Motor neuron (in vitro differentiated cells): ENCODE data around the gene MSL2. TPM values are rescaled to one million over a fixed set of nuclear protein-coding genes. Genes with fewer than 3 reads are reported as not detected.
A peak's percentile ranks its signal among the peaks of the same experiment; 100 is the strongest.
"Not testable (repeated sequence)": the region's sequence is repeated elsewhere in the genome, so short reads cannot be mapped to it uniquely, and the experiment has no call there.

Source experiments
- ATAC-seq, 8 experiments: fragments of 200-7000 bp; cut with Tn5 transposase; replicated peaks in 6 of 8; 2 replicates each; pipeline ENCODE4 v1.8.0; 2021; ENCODE audit warnings: mild to moderate bottlenecking in 8 of 8, moderate library complexity in 8 of 8
- H3K27ac ChIP-seq, 2 donors: fragments of 250-450 bp; sonication (Bioruptor Pico); 2 replicates each; pipeline ENCODE4 v1.9.0; 2021; ENCODE audit warnings: antibody characterized with exemption in 2 of 2, mild to moderate bottlenecking in 2 of 2, moderate library complexity in 1 of 2
- H3K4me1 ChIP-seq, 2 donors: fragments of 250-450 bp; sonication (Bioruptor Pico); replicated peaks in 1 of 2; 2 replicates each; pipeline ENCODE4 v1.6.1; 2021; ENCODE audit warnings: antibody characterized with exemption in 2 of 2, mild to moderate bottlenecking in 2 of 2, moderate library complexity in 1 of 2
- H3K4me3 ChIP-seq, 5 donors: fragments of 250-450 bp; sonication (Bioruptor Pico); 2 replicates each; pipeline ENCODE4 v1.9.0; 2021; ENCODE audit warnings: antibody characterized with exemption in 5 of 5, mild to moderate bottlenecking in 5 of 5, moderate library complexity in 4 of 5
- WGBS, 10 experiments: fragments of 450-650 bp; shearing (Covaris generic); methylation state at CpG; one replicate each; pipeline ENCODE4 v1.0.0; 2022; 5-methylcytosine and 5-hydroxymethylcytosine counted together
- in situ Hi-C, 9 experiments: fragments of 400-800 bp; cut with MboI; loops; one replicate each; pipeline ENCODE4 v1.15.0; 2021; ENCODE audit warnings: low sequenced_read_pairs in 9 of 9, low pct_unique_long_range_greater_than_20kb in 2 of 9; ENCODE audit not compliant: unreplicated experiment in 9 of 9
- total RNA-seq, 8 experiments: library from RNA; unstranded; fragments of 300-600 nt; gene quantifications; 2 replicates each; pipeline versions ENCODE4 v1.2.3 to v1.2.4, GENCODE V29; 2022

The MSL2 gene
- total RNA-seq, 8 experiments from 2014 or later: 7.7 to 35.4 (median 18.7) TPM

DNA sequence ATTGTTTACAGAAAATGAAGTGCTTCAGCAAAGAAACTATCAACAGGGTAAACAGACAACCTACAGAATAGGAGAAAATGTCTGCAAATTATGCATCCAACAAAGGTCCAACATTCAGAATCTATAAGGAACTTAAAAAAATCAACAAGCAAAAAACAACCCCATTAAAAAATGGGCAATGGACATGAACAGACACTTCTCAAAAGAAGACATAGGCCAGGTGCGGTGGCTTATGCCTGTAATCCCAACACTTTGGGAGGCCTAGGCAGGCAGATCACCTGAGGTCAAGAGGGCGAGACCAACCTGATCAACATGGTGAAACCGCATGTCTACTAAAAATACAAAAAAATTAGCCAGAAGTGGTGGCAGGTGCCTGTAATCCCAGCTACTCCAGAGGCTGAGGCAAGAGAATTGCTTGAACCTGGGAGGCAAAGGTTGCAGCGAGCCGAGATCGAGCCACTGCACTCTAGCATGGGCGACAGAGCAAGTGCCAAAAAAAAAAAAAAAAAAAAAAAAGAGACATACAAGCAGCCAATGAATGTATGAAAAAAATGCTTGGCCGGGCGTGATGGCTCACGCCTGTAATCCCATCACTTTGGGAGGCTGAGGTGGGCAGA is 2.4 kb upstream of the MSL2 start:
- H3K27ac ChIP-seq: peak overlapping the region in 1 of 2 donors; percentile 100
- not testable (repeated sequence) for ATAC-seq, H3K4me3 ChIP-seq
- in situ Hi-C loops: loop anchor here in 1 of 9 experiments (25.0 kb wide), 1 partner anchor 111 kb away; no protein-coding TSS in a partner anchor
- H3K4me1 ChIP-seq: peaks cover 12 to 13% of the 10 kb centered on the region in 2 donors
- 80 to 100% (median 92%) methylated on average over 2 to 9 of the region's 10 CpGs; no CpG with 5 or more reads in 1 of the 10 experiments for WGBS, 10 experiments

DNA sequence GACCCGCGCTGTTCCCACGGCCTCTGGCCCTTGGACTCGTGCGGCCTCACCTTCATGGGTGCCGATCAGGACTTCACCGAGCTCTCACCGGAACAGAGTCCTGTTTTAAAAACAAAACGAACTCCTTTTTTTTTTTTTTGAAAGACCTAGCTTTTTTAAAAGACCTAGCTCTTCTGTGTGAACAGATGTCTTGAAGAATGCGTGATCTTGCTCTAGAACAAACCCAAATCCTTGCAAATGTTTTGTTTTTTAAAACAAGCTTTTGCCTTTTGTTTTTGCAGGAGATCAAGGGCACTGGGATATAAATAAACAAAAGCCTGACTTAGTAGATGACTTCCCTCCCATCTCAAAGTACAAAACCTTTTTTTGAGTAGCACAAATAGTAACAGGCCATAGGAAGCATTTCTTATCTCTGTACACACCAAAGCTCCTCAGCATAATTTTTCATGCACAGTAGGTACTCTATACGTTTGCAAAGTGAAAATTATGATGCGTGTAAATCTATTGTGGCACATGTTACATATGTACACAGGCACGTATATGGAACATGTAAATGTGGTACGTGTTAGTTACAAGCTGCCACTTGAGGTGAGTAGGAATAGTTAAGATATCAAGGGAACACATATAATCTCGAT is 1.1 kb upstream of the MSL2 start:
- Histone ChIP-seq H3K4me1 (peaks cover 12 to 13% of the 10 kb centered on the region in 2 donors), H3K27ac (peak overlapping the region; percentile 98 to 100), H3K4me3 (peak overlapping the region; percentile 71 to 95 (median 88))
- no peak for ATAC-seq
- 0 to 54% (median 21%) methylated on average over 2 to 15 of the region's 15 CpGs for WGBS, 10 experiments
- in situ Hi-C loops: loop anchor here in 1 of 9 experiments (25.0 kb wide), 1 partner anchor 110 kb away; no protein-coding TSS in a partner anchor

DNA sequence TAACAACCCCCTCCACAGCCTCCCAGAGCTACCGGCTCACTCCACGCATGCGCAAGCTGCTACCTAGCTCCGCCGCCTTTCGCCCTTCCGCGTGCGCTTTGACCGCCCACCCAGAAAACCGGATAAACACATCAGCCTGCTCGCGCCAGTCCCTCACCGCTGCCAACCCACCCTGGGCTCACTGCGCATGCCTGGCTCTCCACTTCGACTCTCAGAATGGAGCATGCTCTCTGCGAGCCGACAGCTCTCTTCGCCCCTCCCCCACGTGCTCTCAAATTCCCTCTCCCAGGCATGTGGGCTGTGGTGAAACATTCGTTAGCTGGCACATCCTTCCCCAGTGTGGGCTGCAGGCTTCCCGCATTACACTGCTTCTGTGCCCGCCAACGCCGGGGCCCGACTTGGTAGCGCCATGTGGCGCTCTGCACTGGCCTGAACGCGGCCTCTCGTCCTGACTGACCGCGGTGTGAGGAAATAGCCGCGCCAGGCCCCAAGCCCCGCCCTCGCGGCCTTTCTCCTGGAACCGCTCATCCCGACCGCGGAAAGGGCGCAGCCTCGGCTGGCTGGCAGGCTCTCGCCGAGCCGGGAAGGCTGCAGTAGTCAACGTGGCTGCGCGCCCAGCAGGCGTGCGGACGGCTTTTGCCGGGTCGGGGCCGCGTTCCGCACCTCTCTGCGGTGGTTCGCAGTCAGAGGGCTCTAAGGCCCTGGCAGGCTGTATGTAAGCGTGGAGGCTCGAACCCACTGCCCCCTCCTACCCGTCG is 445 bp upstream of the MSL2 start:
- peak; percentile 69 to 88 (median 84) for ATAC-seq
- in situ Hi-C loops: loop anchor here in 1 of 9 experiments (25.0 kb wide), 1 partner anchor 109 kb away; no protein-coding TSS in a partner anchor
- H3K4me1 ChIP-seq: peaks cover 13 to 19% of the 10 kb centered on the region in 2 donors
- peak overlapping the region; percentile 71 to 95 (median 88) for H3K4me3 ChIP-seq
- 0 to 6% (median 2%) methylated on average over 1 to 35 of the region's 64 CpGs; no CpG with 5 or more reads in 5 of the 10 experiments for WGBS, 10 experiments
- peak overlapping the region; percentile 98 to 100 for H3K27ac ChIP-seq

DNA sequence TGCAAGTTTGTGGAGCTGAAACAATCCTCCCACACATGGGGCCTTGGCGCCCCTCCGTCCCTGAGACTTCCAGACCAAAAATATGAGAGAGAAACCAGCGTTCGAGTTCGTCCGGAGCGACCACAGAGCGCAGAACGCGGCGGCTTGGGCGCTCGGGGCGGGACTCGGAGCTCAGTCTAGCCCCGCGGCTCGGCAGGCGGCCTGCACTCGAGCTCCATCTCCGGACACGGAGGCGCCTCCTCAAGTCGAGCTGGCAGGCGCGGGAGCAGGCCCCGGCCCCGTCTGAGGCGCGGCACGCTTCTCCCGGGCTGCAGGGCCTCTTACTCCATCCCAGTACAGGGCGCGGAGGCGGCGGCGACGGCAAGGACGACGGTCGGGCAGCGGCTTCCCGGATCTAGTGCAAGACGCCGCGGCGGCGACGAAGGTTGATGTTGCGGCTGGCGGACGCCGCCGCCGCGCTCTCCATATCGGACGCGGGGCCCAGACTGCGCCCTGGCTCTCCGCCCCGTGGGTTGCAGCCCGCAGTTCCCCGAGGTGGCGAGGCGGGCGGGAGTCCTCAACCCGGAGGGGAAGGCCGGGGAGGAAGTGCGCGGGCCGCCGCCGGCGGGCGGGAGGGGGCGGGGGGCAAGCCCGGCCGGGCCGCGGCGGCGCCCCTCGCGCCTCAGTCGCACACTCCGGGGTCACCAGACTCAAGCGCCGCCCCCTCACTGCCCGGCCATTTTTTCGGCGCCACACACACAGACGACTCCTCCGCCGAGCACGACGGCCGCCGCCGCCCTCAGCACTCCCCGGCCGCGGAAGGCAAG is 674 bp downstream of the MSL2 start:
- peak overlapping the region; percentile 71 to 95 (median 88) for H3K4me3 ChIP-seq
- WGBS, 10 experiments: 0 to 2% (median 0%) methylated on average over 2 to 15 of the region's 103 CpGs; no CpG with 5 or more reads in 5 of the 10 experiments
- H3K4me1 ChIP-seq: peaks cover 19 to 30% of the 10 kb centered on the region in 2 donors
- peak overlapping the region; percentile 98 to 100 for H3K27ac ChIP-seq
- ATAC-seq: peak; percentile 46 to 65 (median 49)
- in situ Hi-C loops: loop anchor here in 1 of 9 experiments (25.0 kb wide), 1 partner anchor 108 kb away; no protein-coding TSS in a partner anchor

DNA sequence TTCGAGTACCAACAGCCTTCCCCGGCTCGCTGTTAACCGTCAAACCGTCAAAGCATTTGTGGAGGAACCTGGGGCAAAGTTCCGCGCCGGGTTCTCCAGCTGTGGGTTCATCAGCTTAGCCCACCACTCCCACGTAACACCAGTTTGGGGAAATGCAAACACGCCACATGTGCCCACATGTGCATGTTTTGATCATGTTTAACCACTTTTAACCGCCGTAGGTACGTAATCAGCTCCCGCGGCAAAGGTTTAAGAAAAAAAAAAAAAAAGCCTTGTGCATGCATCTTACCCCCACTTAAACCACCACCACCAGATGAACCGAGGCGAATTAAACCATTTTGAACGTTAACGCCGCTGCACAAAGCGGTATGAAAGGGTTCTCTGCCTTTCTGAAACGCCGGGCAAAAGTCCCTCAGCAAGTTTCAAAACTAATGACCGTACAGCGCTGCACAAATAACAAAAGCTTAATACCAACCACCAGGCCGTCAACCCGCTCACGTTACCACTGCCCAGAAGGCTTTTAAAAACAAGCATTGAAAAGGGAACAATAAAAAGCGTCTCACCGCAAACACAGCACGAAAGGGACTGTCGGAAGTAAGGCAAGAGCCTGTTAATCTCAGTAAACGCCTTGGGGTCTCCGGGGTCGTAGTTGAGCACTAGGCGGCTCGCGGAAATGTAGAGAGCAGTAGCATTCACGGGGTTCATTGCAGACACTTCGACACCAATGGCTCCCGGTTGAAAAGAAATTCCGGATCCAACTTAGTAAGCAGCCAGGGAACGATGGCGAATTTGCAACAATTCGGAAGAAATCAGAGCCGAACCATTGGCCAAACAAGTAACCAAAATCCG is 1.5 kb downstream of the MSL2 start:
- in situ Hi-C loops: loop anchor here in 1 of 9 experiments (25.0 kb wide), 1 partner anchor 107 kb away; no protein-coding TSS in a partner anchor
- 0 to 3% (median 1%) methylated on average over 2 to 38 of the region's 47 CpGs; no CpG with 5 or more reads in 1 of the 10 experiments for WGBS, 10 experiments
- H3K4me3 ChIP-seq: peak overlapping the region; percentile 71 to 95 (median 88)

DNA sequence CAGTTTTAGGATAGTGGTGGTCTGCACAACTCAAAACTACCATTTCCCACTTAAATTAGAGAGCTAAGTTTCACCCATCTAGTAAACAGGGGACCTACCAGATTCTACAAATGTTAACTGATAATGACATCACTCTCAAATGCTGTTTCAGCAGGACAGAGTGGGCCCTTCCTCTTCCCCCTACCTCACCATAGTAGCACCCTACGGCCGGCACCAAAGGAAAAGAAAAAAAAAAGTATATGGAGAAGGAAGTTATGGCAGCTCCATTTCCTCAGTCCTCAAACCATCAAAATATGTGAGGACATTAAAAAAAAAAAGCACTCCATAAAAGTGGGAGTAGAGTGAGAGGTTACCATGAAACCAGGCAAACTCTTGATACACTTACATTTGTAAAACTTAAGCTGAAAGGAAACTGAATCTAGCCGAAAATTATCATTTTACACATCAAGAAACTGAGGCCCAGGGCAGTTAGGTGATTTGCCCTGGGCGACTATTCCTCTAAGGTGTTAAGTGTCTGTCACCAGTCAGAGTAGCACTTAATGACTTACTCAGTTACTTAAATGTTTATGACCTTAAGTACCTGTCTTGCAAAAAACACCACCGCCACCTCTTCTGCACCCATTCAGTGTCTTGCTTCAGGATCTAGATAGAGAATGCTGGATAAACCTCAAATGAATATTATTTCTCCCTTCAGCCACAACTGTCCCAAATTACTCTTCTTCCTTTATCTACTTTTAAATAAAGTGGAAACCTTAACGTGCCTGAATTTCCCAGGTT is 2.7 kb downstream of the MSL2 start:
- H3K4me3 ChIP-seq: peak overlapping the region; percentile 71 to 95 (median 88)

More for the DNA sequence above, 1.5 kb downstream of the MSL2 start:
- Histone ChIP-seq H3K4me1 (peaks cover 19 to 30% of the 10 kb centered on the region in 2 donors), H3K27ac (peak overlapping the region; percentile 98 to 100)
- ATAC-seq: no peak

DNA sequence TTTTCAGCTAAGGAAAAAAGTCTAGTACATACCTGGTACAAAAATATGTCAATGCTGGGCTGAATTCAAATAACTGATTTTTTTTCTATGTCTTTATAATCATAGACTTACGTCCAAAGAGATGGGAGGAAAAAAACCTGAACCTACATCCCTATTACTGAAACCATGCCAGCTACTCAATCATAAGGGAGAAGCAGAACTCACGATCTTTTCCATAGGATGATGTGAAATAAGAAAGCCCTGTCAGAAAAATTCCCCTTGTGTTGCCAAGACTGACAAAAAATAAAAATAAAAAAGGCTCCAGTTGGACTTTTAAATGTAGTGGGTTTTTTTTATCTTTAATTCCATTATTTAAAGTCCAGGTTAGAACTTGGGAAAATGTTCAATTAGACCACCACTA is 3.3 kb downstream of the MSL2 start:
- H3K27ac ChIP-seq: no peak overlapping the region
- WGBS, 10 experiments: 0 to 5% (median 0%) methylated on average over 1 to 2 of the region's 2 CpGs; no CpG with 5 or more reads in 1 of the 10 experiments
- ATAC-seq: no peak
- H3K4me3 ChIP-seq: peak overlapping the region; percentile 71 to 95 (median 88)
- in situ Hi-C loops: loop anchor here in 1 of 9 experiments (25.0 kb wide), 1 partner anchor 106 kb away; no protein-coding TSS in a partner anchor
- peaks cover 23 to 30% of the 10 kb centered on the region in 2 donors for H3K4me1 ChIP-seq

More for the DNA sequence above, 2.7 kb downstream of the MSL2 start:
- in situ Hi-C loops: loop anchor here in 1 of 9 experiments (25.0 kb wide), 1 partner anchor 106 kb away; no protein-coding TSS in a partner anchor
- WGBS, 10 experiments: 0 to 2% (median 0%) methylated on average over 1 to 6 of the region's 6 CpGs
- H3K4me1 ChIP-seq: peaks cover 22 to 32% of the 10 kb centered on the region in 2 donors
- ATAC-seq: no peak
- H3K27ac ChIP-seq: no peak overlapping the region

DNA sequence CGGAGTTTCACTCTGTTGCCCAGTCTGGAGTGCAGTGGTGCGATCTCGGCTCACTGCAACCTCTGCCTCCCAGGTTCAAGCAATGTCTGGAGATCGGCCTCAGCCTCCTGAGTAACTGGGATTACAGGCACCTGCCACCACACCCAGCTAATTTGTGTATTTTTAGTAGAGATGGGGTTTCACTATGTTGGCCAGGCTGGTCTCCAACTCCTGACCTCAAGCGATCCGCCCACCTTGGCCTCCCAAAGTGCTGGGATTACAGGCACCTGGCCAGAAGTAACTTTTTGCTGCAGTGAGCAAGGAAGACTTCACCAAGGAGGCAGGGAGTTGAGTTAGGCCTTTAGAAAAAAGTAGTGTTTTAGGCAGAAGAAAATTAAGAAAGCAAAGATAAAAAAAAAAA is 3.9 kb downstream of the MSL2 start:
- ATAC-seq, H3K27ac ChIP-seq: not testable (repeated sequence)
- peak overlapping the region; percentile 71 to 95 (median 88) for H3K4me3 ChIP-seq
- peaks cover 21 to 26% of the 10 kb centered on the region in 2 donors for H3K4me1 ChIP-seq
- in situ Hi-C loops: loop anchor here in 1 of 9 experiments (25.0 kb wide), 1 partner anchor 105 kb away; no protein-coding TSS in a partner anchor
- 5 to 85% (median 68%) methylated on average over 2 to 6 of the region's 6 CpGs; no CpG with 5 or more reads in 1 of the 10 experiments for WGBS, 10 experiments

DNA sequence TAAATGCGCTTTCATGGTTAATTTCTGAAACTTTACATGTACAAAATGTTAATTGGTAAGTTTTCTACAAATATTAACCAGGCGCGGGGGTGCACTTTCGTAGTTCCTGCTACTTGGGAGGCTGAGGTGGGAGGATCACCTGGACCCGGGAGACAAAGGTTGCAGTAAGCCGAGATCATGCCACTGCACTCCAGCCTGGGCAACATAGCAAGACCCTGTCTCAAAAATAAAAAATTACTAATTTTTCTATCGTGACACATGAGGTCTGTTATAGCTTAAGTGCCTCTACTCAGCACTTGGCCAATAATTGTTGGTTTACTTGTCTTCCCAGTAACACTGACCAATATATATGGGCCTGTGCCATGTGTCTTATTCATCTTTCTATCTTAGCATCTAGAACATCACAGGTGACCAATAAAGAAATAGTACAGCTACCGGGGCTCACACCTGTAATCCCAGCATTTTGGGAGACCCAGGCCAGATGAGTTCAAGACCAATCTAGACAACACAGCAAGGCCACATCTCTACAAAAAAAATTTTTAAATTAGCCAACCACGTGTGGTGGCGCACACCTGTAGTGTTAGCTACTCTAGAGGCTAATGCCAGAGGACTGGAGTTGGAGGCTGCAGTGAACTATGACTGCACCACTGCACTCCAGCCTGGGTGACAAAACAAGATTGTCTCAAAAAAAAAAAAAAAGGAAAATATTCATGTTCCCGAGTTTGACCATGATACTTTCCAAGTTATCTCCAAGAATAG is 6.1 kb downstream of the MSL2 start:
- Histone ChIP-seq H3K4me3 (no peak overlapping the region), H3K4me1 (peaks cover 24% of the 10 kb centered on the region in 2 donors), H3K27ac (no peak overlapping the region)
- WGBS, 10 experiments: 87 to 97% (median 96%) methylated on average over 4 to 11 of the region's 11 CpGs
- no peak for ATAC-seq
- in situ Hi-C loops: loop anchor here in 1 of 9 experiments (25.0 kb wide), 1 partner anchor 103 kb away; no protein-coding TSS in a partner anchor

DNA sequence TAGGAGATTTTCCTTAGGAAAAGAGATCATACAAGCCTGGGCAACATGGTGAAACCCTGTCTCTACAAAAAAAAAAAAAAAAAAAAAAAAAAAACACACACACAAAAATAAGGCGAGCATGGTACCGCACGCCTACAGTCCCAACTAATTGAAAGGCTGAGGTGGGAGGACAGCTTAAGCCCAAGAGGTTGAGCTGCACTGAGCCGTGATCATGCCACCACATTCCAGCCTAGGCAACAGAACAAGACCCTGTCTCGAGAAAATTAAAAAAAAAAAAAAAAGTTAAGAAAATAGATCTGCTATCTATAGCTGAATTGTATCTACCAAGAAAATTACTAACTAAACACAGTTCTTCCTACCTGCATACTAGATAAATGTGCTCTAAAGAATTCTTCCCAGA is 7.1 kb downstream of the MSL2 start:
- WGBS, 10 experiments: 44 to 100% (median 91%) methylated on average over 1 to 5 of the region's 5 CpGs; no CpG with 5 or more reads in 2 of the 10 experiments
- no peak for ATAC-seq
- in situ Hi-C loops: loop anchor here in 1 of 9 experiments (25.0 kb wide), 1 partner anchor 102 kb away; no protein-coding TSS in a partner anchor
- Histone ChIP-seq H3K27ac (no peak overlapping the region), H3K4me3 (no peak overlapping the region), H3K4me1 (peaks cover 24% of the 10 kb centered on the region in 2 donors)
